ENCODE measurements around the gene NCK2.

DNA sequence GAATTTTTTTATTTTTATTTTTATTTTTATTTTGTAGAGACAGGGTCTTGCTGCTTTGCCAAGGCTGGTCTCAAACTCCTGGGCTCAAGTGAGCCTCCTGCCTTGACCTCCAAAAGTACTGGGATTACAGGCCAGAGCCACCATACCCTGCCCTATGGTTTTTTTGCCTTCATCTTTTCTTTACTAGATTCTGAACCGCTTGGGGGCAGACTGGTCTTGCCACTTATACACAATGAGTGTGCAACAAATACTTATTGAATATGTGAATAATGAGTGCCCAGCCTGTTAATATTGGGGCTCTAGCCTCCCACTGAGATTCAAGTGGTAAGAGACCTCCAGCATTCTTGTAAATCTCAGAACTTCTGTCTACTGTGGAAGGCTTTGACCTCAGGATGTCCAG is 3.9 kb downstream of the NCK2 start:
- peak in 1 of 3 experiments; percentile 21; a peak in 1 of 6 replicates for TF ChIP-seq CTCF (IDR thresholded peaks at IDR 0.05 in 2 of 3, conservative IDR thresholded peaks at IDR 0.05 in 1 of 3; ENCODE audit: insufficient read depth in 2 of 3, low read depth in 1 of 3, low read length in 3 of 3)
- no peak for TF ChIP-seq SRSF9 (IDR thresholded peaks at IDR 0.05; ENCODE audit: borderline replicate concordance, low read depth, low read length)
- TF ChIP-seq, protein P1, sequence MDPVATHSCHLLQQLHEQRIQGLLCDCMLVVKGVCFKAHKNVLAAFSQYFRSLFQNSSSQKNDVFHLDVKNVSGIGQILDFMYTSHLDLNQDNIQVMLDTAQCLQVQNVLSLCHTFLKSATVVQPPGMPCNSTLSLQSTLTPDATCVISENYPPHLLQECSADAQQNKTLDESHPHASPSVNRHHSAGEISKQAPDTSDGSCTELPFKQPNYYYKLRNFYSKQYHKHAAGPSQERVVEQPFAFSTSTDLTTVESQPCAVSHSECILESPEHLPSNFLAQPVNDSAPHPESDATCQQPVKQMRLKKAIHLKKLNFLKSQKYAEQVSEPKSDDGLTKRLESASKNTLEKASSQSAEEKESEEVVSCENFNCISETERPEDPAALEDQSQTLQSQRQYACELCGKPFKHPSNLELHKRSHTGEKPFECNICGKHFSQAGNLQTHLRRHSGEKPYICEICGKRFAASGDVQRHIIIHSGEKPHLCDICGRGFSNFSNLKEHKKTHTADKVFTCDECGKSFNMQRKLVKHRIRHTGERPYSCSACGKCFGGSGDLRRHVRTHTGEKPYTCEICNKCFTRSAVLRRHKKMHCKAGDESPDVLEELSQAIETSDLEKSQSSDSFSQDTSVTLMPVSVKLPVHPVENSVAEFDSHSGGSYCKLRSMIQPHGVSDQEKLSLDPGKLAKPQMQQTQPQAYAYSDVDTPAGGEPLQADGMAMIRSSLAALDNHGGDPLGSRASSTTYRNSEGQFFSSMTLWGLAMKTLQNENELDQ (CRISPR knock-in tag; IDR thresholded peaks at IDR 0.05; ENCODE audit: borderline replicate concordance): no peak
- TF ChIP-seq ZNF24 (IDR thresholded peaks at IDR 0.05): no peak
- TF ChIP-seq KDM1A (IDR thresholded peaks at IDR 0.05): no peak
- TF ChIP-seq ATF4 (CRISPR knock-in tag; IDR thresholded peaks at IDR 0.05): no peak
- TF ChIP-seq ERF (CRISPR knock-in tag; IDR thresholded peaks at IDR 0.05): no peak
- no peak for TF ChIP-seq POLR2A (conservative IDR thresholded peaks at IDR 0.05)
- TF ChIP-seq SNRNP70 (optimal IDR thresholded peaks at IDR 0.05; ENCODE audit: low read depth, low read length): no peak
- no peak for TF ChIP-seq PTRF (tag; IDR thresholded peaks at IDR 0.05)
- TF ChIP-seq TFE3 (CRISPR knock-in tag; IDR thresholded peaks at IDR 0.05): no peak

Data from K562 (cell line).